DND-41 (cell line): ENCODE results near the gene LRRC74A.

Source experiments
- ATAC-seq: fragments of 200-7000 bp; cut with Tn5 transposase; 3 replicates; pipeline ENCODE4 v1.9.1; 2021; ENCODE audit warnings: low read depth; ENCODE audit not compliant: insufficient read depth
- DNase-seq: peaks from one replicate; pipeline ENCODE4 v3.0.0-alpha.2; 2020
- H2AFZ ChIP-seq: 2 replicates; pipeline ENCODE4 v1.6.0; 2012; ENCODE audit warnings: low read depth, low read length
- H3K27ac ChIP-seq: 2 replicates; pipeline ENCODE4 v1.5.1; 2012; ENCODE audit warnings: low read length, inconsistent platforms
- H3K27me3 ChIP-seq: fragments of 200-600 bp; sonication (generic); 2 replicates; pipeline ENCODE4 v1.6.0; 2012; ENCODE audit warnings: low read length, mild to moderate bottlenecking, inconsistent platforms; ENCODE audit not compliant: insufficient read depth, poor library complexity
- H3K36me3 ChIP-seq: 2 replicates; pipeline ENCODE4 v1.5.1; 2012; ENCODE audit warnings: low read length, inconsistent platforms; ENCODE audit not compliant: insufficient read depth
- H3K4me1 ChIP-seq: 2 replicates; pipeline ENCODE4 v1.5.1; 2012; ENCODE audit warnings: mild to moderate bottlenecking, low read length; ENCODE audit not compliant: insufficient read depth
- H3K4me2 ChIP-seq: 2 replicates; pipeline ENCODE4 v1.6.0; 2012; ENCODE audit warnings: mild to moderate bottlenecking, moderate library complexity, low read length, inconsistent platforms; ENCODE audit not compliant: insufficient read depth
- H3K4me3 ChIP-seq, 2 experiments: fragments of 200-600 bp in 1 of 2; shearing (Covaris generic) in 1 of 2; 2 replicates each; pipeline ENCODE4 v1.5.1; 2012 to 2016; ENCODE audit warnings: inconsistent platforms in 2 of 2, low read length in 2 of 2, mild to moderate bottlenecking in 2 of 2, low read depth in 1 of 2, moderate library complexity in 1 of 2
- H3K79me2 ChIP-seq: 2 replicates; pipeline ENCODE4 v1.6.0; 2012; ENCODE audit warnings: low read length, inconsistent platforms; ENCODE audit not compliant: insufficient read depth
- H3K9ac ChIP-seq: 2 replicates; pipeline ENCODE4 v1.6.0; 2012; ENCODE audit warnings: low read depth, mild to moderate bottlenecking, inconsistent platforms, low read length, moderate library complexity
- H3K9me3 ChIP-seq: 2 replicates; pipeline ENCODE4 v1.5.1; 2012; ENCODE audit warnings: low read length, moderate library complexity, mild to moderate bottlenecking, inconsistent platforms; ENCODE audit not compliant: insufficient read depth, severe bottlenecking
- H4K20me1 ChIP-seq: 2 replicates; pipeline ENCODE4 v1.6.0; 2012; ENCODE audit warnings: low read length; ENCODE audit not compliant: insufficient read depth
- EZH2 ChIP-seq: IDR thresholded peaks from 3 replicates; pipeline ENCODE4 v1.6.1; 2012; ENCODE audit warnings: borderline replicate concordance, low read depth, mild to moderate bottlenecking, moderate library complexity, low read length, inconsistent platforms; ENCODE audit not compliant: severe bottlenecking
- TF ChIP-seq, protein P1 (sequence below): IDR thresholded peaks from 2 replicates; pipeline ENCODE4 v1.5.1; 2012; ENCODE audit warnings: borderline replicate concordance, low read length, moderate library complexity, mild to moderate bottlenecking; ENCODE audit not compliant: poor library complexity, severe bottlenecking; ENCODE audit errors: extremely low read depth

LRRC74A gene

DNA sequence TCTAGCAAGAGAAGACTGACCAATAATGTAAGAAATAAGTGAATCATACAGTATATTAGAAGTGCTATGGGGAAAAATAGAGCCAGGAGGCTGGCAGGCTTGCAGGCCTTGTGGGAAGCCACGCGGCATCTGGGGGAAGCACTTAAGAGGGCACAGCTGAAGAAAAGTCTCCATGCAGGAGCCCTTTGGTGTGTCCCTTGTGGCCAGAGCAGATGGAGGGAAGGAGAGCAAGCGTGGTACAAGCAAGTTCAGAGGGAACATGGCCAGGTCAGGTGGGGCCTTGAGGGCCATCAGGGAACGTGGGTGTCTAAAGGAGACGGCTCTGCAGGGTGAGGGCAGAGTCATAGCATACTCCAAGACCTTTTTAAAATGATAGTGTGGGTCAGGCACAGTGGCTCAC lies 51.7 kb downstream of the LRRC74A start:
- H4K20me1 ChIP-seq: no peaks in the 10 kb centered on the region
- H3K79me2 ChIP-seq: no peaks in the 10 kb centered on the region
- no peak overlapping the region for H3K27ac ChIP-seq
- H3K9me3 ChIP-seq: no peaks in the 10 kb centered on the region
- ATAC-seq (no peak), DNase-seq (no peak)
- no peak overlapping the region for H3K9ac ChIP-seq
- H3K27me3 ChIP-seq: no peaks in the 10 kb centered on the region
- no peak overlapping the region for H2AFZ ChIP-seq
- TF ChIP-seq, protein P1, sequence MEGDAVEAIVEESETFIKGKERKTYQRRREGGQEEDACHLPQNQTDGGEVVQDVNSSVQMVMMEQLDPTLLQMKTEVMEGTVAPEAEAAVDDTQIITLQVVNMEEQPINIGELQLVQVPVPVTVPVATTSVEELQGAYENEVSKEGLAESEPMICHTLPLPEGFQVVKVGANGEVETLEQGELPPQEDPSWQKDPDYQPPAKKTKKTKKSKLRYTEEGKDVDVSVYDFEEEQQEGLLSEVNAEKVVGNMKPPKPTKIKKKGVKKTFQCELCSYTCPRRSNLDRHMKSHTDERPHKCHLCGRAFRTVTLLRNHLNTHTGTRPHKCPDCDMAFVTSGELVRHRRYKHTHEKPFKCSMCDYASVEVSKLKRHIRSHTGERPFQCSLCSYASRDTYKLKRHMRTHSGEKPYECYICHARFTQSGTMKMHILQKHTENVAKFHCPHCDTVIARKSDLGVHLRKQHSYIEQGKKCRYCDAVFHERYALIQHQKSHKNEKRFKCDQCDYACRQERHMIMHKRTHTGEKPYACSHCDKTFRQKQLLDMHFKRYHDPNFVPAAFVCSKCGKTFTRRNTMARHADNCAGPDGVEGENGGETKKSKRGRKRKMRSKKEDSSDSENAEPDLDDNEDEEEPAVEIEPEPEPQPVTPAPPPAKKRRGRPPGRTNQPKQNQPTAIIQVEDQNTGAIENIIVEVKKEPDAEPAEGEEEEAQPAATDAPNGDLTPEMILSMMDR: no peak
- TF ChIP-seq EZH2: no peak
- H3K4me3 ChIP-seq: no peak overlapping the region
- no peaks in the 10 kb centered on the region for H3K4me1 ChIP-seq
- H3K36me3 ChIP-seq: no peaks in the 10 kb centered on the region
- H3K4me2 ChIP-seq: no peak overlapping the region

DNA sequence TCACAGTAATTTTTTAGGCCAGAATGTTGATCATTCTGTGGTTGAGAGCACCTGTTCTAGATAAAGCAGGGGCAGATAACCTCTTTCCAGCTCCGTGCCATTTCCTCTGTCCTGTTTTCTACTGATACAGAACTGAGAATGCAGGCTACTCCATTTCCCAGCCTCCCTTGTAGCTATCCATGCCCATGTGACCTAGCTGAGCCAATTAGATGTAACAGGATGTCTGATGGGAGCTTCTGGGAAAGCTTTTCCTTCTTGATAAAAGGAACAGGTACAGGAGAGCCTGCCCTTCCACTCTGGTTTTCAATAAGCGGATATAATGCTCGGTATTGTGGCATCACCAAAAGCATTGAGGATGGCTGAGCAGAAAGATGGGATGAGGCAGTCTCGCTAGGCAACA lies 54.2 kb downstream of the LRRC74A start:
- Histone ChIP-seq H3K9ac (no peak overlapping the region), H3K4me1 (no peaks in the 10 kb centered on the region), H3K27me3 (no peaks in the 10 kb centered on the region), H3K27ac (no peak overlapping the region), H4K20me1 (no peaks in the 10 kb centered on the region), H3K79me2 (no peaks in the 10 kb centered on the region), H3K36me3 (no peaks in the 10 kb centered on the region), H3K4me3 (no peak overlapping the region), H3K4me2 (no peak overlapping the region), H3K9me3 (no peaks in the 10 kb centered on the region), H2AFZ (no peak overlapping the region)
- ATAC-seq (no peak), DNase-seq (no peak)
- TF ChIP-seq, protein P1: no peak

DNA sequence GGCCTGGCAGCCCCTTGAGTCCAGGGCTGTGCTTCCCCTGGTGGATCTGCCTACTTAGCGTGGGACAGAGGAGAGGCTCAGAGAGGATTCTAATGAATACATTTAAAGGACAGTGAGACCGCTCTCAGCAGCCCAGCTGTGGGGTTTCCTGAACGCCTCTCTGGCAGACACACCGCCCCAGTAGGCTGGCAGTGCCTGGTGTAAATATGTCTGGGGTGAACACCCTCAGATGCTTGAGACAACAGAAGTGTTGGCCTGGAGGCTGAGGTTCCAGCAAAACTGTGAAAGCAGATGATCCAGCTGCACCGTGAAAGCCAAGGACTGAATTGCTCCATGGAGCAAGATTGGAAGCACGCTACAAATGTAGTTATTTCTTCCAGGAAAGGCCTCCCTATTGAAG lies 55.1 kb downstream of the LRRC74A start:
- Histone ChIP-seq H3K79me2 (no peaks in the 10 kb centered on the region), H4K20me1 (no peaks in the 10 kb centered on the region)
- no peak for ATAC-seq

More for the DNA sequence above, 55.1 kb downstream of the LRRC74A start:
- no peak for TF ChIP-seq EZH2
- TF ChIP-seq, protein P1: no peak
- DNase-seq: no peak
- Histone ChIP-seq H3K4me1 (no peaks in the 10 kb centered on the region), H2AFZ (no peak overlapping the region), H3K27ac (no peak overlapping the region), H3K9me3 (no peaks in the 10 kb centered on the region), H3K4me3 (no peak overlapping the region), H3K27me3 (peaks cover under 1% of the 10 kb centered on the region), H3K4me2 (no peak overlapping the region), H3K36me3 (no peaks in the 10 kb centered on the region), H3K9ac (no peak overlapping the region)
